Measurements from ENCODE around the gene PLCD1. TPM values are rescaled to one million over a fixed set of nuclear protein-coding genes. Genes with fewer than 3 reads are reported as not detected.

The PLCD1 gene
- total RNA-seq, 1 donor from 2014 or later, result 32.2 TPM

DNA sequence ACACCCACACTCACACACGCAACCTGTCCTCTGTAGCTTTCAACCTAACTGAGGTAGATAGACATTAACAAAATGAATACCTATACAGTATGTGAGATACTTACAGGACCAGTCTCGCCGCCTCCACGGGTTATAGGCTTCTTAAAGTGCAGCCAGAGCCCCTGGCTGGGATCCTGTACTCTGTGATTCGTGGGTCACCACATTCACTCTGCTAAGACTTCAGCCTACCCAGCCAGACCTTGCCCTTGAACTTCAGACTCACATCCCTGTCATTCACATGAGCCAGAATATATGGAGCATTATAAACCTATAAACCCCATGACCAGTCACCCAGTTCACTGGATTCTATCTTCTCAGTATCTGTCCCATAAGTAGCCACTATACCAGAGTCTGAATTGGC lies 11.0 kb upstream of the PLCD1 start:
- Histone ChIP-seq H3K27me3 (no peaks in the 10 kb centered on the region), H3K36me3 (no peaks in the 10 kb centered on the region), H3K27ac (no peak overlapping the region), H3K9me3 (no peaks in the 10 kb centered on the region), H3K4me3 (no peak overlapping the region), H3K4me1 (no peaks in the 10 kb centered on the region)
- no peak for ATAC-seq
- TF ChIP-seq, protein P1, sequence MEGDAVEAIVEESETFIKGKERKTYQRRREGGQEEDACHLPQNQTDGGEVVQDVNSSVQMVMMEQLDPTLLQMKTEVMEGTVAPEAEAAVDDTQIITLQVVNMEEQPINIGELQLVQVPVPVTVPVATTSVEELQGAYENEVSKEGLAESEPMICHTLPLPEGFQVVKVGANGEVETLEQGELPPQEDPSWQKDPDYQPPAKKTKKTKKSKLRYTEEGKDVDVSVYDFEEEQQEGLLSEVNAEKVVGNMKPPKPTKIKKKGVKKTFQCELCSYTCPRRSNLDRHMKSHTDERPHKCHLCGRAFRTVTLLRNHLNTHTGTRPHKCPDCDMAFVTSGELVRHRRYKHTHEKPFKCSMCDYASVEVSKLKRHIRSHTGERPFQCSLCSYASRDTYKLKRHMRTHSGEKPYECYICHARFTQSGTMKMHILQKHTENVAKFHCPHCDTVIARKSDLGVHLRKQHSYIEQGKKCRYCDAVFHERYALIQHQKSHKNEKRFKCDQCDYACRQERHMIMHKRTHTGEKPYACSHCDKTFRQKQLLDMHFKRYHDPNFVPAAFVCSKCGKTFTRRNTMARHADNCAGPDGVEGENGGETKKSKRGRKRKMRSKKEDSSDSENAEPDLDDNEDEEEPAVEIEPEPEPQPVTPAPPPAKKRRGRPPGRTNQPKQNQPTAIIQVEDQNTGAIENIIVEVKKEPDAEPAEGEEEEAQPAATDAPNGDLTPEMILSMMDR (IDR thresholded peaks at IDR 0.05), result no peak
- intact Hi-C loops (cut with DNase I), result no loop called here
- DNase-seq, result no peak

DNA sequence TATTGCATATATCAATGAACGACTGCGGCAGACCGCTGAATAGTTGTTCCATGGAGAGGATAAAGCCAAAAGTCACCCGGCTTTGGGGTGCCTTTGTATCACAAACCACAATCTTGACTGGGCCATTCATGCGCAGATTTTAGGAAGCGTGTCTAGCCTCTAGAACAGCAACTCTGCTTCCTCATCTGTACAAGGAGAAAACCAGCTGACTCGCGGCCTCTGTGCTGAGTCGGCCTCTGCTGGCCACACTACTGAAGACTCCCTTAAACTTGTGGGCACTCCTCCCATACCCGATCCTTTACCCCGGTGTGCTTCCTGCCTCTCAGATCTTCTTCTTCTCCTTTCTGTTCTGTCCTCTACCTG lies 10.4 kb upstream of the PLCD1 start:
- ATAC-seq, result peak; percentile 91
- DNase-seq, result peak; percentile 81
- Histone ChIP-seq H3K27me3 (no peaks in the 10 kb centered on the region), H3K4me3 (peak overlapping the region; percentile 52), H3K4me1 (no peaks in the 10 kb centered on the region), H3K27ac (no peak overlapping the region), H3K36me3 (no peaks in the 10 kb centered on the region), H3K9me3 (no peaks in the 10 kb centered on the region)
- TF ChIP-seq, protein P1 (IDR thresholded peaks at IDR 0.05), result peak; percentile 36
- intact Hi-C loops (cut with DNase I), result no loop called here

DNA sequence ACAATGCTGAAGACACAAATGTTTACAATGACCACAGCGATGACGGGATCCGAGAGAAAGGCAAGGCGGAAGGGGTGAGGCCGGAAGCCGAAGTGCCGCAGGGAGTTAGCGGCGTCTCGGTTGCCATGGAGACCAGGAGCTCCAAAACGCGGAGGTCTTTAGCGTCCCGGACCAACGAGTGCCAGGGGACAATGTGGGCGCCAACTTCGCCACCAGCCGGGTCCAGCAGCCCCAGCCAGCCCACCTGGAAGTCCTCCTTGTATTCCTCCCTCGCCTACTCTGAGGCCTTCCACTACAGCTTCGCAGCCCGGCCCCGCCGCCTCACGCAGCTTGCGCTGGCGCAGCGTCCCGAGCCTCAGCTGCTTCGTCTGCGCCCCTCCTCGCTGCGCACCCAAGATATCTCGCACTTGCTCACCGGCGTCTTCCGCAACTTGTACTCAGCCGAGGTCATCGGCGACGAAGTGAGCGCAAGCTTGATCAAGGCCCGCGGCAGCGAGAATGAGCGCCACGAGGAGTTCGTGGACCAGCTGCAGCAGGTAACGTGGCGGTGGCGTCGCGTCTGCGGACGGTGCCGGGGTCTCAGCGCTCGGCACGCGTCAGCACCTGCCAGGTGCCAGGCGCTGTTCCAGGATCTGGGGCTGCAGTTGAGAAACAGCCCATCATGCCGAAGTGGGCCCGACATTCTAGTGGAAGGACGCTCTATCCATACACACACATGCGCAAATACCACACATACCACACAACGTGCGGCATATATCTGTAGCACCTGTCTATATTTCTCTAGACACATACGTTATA lies 9.9 kb upstream of the PLCD1 start, which contains the start of gene DLEC1:
TSS of gene DLEC1 (plus strand) at position 108 of the 798 bp plus-strand sequence. CDS start at position 126, 18 bp downstream.
- peak within 1 kb of the TSS; percentile 4 for H3K27ac ChIP-seq
- DNase-seq (peak; percentile 88), ATAC-seq (peak; percentile 76)
- H3K9me3 ChIP-seq, result no peaks in the 10 kb centered on the region
- intact Hi-C loops (cut with DNase I), result no loop called here
- no peaks in the 10 kb centered on the region for H3K36me3 ChIP-seq
- peak within 1 kb of the TSS; percentile 52 for H3K4me3 ChIP-seq
- H3K27me3 ChIP-seq, result no peaks in the 10 kb centered on the region
- TF ChIP-seq, protein P1 (IDR thresholded peaks at IDR 0.05), result no peak
- H3K4me1 ChIP-seq, result no peaks in the 10 kb centered on the region

DNA sequence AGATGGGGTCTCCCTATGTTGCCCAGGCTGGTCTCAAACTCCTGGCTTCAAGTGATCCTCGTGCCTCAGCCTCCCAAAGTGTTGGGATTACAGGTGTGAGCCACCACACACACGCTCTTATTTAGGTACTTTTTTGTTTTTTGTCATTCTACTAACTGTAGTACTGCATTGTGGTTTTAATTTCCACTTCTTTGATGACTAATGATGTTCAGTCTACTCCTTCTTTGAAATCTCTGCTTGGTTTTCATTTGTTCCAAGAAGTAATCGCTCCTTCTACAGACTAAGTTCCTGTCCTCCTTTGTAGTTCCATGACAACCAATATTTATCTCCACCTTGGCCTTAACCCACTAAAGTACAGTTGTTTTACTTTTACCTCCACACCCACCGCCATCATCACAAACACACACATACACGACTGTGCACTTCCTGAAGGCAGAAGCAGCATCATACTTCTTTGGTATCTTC lies 9.0 kb upstream of the PLCD1 start:
- Histone ChIP-seq H3K9me3 (no peaks in the 10 kb centered on the region), H3K27ac (peak overlapping the region; percentile 4), H3K36me3 (no peaks in the 10 kb centered on the region), H3K4me1 (no peaks in the 10 kb centered on the region), H3K4me3 (peak overlapping the region; percentile 52), H3K27me3 (no peaks in the 10 kb centered on the region)
- DNase-seq, result no peak
- no peak for ATAC-seq
- TF ChIP-seq, protein P1 (IDR thresholded peaks at IDR 0.05), result no peak
- intact Hi-C loops (cut with DNase I), result no loop called here

DNA sequence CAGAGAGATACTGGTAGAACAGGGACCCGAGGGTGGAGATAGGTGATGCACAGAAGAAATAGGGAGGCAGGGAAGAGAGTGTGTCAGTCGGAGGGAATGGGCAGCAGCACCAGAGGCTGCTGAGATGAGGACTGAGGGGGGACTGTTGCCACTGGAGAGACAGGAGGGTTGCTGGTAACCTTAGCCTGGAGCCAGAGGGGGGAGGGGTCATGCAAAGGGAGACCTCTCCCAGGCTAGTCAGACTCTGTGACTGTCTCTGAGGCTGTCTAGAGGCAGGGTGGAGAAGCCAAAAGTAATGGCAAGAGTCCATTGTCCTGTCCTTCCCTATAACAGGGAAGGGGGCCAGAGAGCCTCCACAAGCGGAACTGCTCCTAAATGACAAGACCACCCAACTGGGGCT lies 7.5 kb upstream of the PLCD1 start:
- intact Hi-C loops (cut with DNase I), result no loop called here
- Histone ChIP-seq H3K9me3 (no peaks in the 10 kb centered on the region), H3K36me3 (no peaks in the 10 kb centered on the region), H3K27me3 (no peaks in the 10 kb centered on the region), H3K27ac (no peak overlapping the region), H3K4me3 (no peak overlapping the region), H3K4me1 (no peaks in the 10 kb centered on the region)
- ATAC-seq (no peak), DNase-seq (no peak)
- TF ChIP-seq, protein P1 (IDR thresholded peaks at IDR 0.05), result no peak
